IMR-90 (cell line): Measurements from ENCODE around the gene TICAM1. TPM values are rescaled to one million over a fixed set of nuclear protein-coding genes. Genes with fewer than 3 reads are reported as not detected.

ENCODE experiments used
- ATAC-seq: fragments of 200-7000 bp; cut with Tn5 transposase; 2 replicates; pipeline ENCODE4 v1.9.1; 2020; ENCODE audit warnings: low read depth, mild to moderate bottlenecking, moderate library complexity
- BruUV-seq: library from RNA; stranded (reverse); fragments of 400-500 nt; replicated peaks from 2 replicates; lab custom pipeline; 2021; lab: Mats Ljungman, UMichigan
- CTCF ChIA-PET: fragments of 300-600 bp; formaldehyde crosslinking; extraction: SDS; loops from one replicate; lab custom pipeline; 2021; ENCODE audit warnings: antibody characterized with exemption; lab: Yijun Ruan, JAX
- POLR2A ChIA-PET: fragments of 300-600 bp; sonication (Branson Sonifier 250); formaldehyde crosslinking; loops from one replicate; lab custom pipeline; 2022; ENCODE audit warnings: antibody characterized with exemption; ENCODE audit not compliant: unreplicated experiment; lab: Charles Lee
- DNase-seq: peaks from one replicate; pipeline ENCODE4 v3.0.0; 2013
- H2AFZ ChIP-seq: replicated peaks from 2 replicates; pipeline ENCODE3; 2013; ENCODE audit warnings: low read length, mild to moderate bottlenecking; ENCODE audit not compliant: poor library complexity
- H2AK5ac ChIP-seq: 2 replicates; pipeline ENCODE4 v1.6.1; 2013; ENCODE audit warnings: low read depth, low read length, inconsistent platforms
- H2AK9ac ChIP-seq: replicated peaks from 2 replicates; pipeline ENCODE3; 2013; ENCODE audit warnings: mild to moderate bottlenecking, low read depth, low read length, moderate library complexity; ENCODE audit not compliant: poor library complexity
- H2BK120ac ChIP-seq: 2 replicates; pipeline ENCODE4 v1.6.1; 2013; ENCODE audit warnings: low read depth, low read length, inconsistent platforms
- H2BK15ac ChIP-seq: 3 replicates; pipeline ENCODE4 v1.6.1; 2013; ENCODE audit warnings: low read depth, low read length, inconsistent platforms
- H2BK20ac ChIP-seq: 2 replicates; pipeline ENCODE4 v1.6.1; 2013; ENCODE audit warnings: low read depth, mild to moderate bottlenecking, inconsistent platforms, low read length, moderate library complexity
- H2BK5ac ChIP-seq: 2 replicates; pipeline ENCODE4 v1.6.1; 2013; ENCODE audit warnings: mild to moderate bottlenecking, low read depth, low read length, inconsistent platforms; ENCODE audit not compliant: poor library complexity, severe bottlenecking
- H3K14ac ChIP-seq: replicated peaks from 2 replicates; pipeline ENCODE4 v1.6.1; 2013; ENCODE audit warnings: low read depth, low read length, inconsistent platforms
- H3K18ac ChIP-seq: 2 replicates; pipeline ENCODE4 v1.6.1; 2013; ENCODE audit warnings: low read depth, low read length, control low read depth
- H3K23ac ChIP-seq: 2 replicates; pipeline ENCODE4 v1.6.1; 2013; ENCODE audit warnings: low read depth, low read length, inconsistent platforms
- H3K27ac ChIP-seq: 2 replicates; pipeline ENCODE4 v1.5.1; 2013; ENCODE audit warnings: mild to moderate bottlenecking, control low read depth, low read length; ENCODE audit not compliant: insufficient read depth
- H3K27me3 ChIP-seq: 2 replicates; pipeline ENCODE4 v1.6.1; 2013; ENCODE audit warnings: low read length; ENCODE audit not compliant: control insufficient read depth, insufficient read depth
- H3K36me3 ChIP-seq: 2 replicates; pipeline ENCODE4 v1.6.1; 2013; ENCODE audit warnings: low read length, mixed read lengths; ENCODE audit not compliant: control insufficient read depth, insufficient read depth
- H3K4ac ChIP-seq: 2 replicates; pipeline ENCODE4 v1.6.1; 2013; ENCODE audit warnings: low read depth, low read length, inconsistent platforms
- H3K4me1 ChIP-seq: 2 replicates; pipeline ENCODE4 v1.6.1; 2013; ENCODE audit warnings: low read length, mixed read lengths; ENCODE audit not compliant: control insufficient read depth, insufficient read depth
- H3K4me2 ChIP-seq: 2 replicates; pipeline ENCODE4 v1.6.1; 2013; ENCODE audit warnings: low read depth, mild to moderate bottlenecking, control low read depth, low read length, moderate library complexity
- H3K4me3 ChIP-seq: 2 replicates; pipeline ENCODE4 v1.5.1; 2013; ENCODE audit warnings: low read depth, mild to moderate bottlenecking, control low read depth, low read length, moderate library complexity; ENCODE audit not compliant: insufficient read depth
- H3K56ac ChIP-seq: 2 replicates; pipeline ENCODE4 v1.6.1; 2013; ENCODE audit warnings: low read length, inconsistent platforms; ENCODE audit not compliant: insufficient read depth; ENCODE audit errors: extremely low read depth
- H3K79me1 ChIP-seq, 2 experiments: 2 replicates each; pipeline ENCODE4 v1.6.1; 2013; ENCODE audit warnings: low read length in 2 of 2, inconsistent platforms in 1 of 2, low read depth in 1 of 2
- H3K9ac ChIP-seq: 2 replicates; pipeline ENCODE4 v1.6.1; 2013; ENCODE audit warnings: low read depth, low read length, control low read depth
- H3K9me1 ChIP-seq: 2 replicates; pipeline ENCODE4 v1.6.1; 2013; ENCODE audit warnings: low read length, inconsistent platforms; ENCODE audit not compliant: insufficient read depth
- H3K9me3 ChIP-seq: 2 replicates; pipeline ENCODE4 v1.6.1; 2013; ENCODE audit warnings: low read length; ENCODE audit not compliant: control insufficient read depth, insufficient read depth
- H4K20me1 ChIP-seq: 2 replicates; pipeline ENCODE4 v1.6.1; 2013; ENCODE audit warnings: low read length, inconsistent platforms; ENCODE audit not compliant: insufficient read depth
- H4K5ac ChIP-seq: 2 replicates; pipeline ENCODE4 v1.6.1; 2013; ENCODE audit warnings: mild to moderate bottlenecking, low read depth, low read length, control low read depth
- H4K8ac ChIP-seq, 2 experiments: 2 replicates each; pipeline ENCODE4 v1.6.1; 2013; ENCODE audit warnings: low read depth in 2 of 2, low read length in 2 of 2, control low read depth in 1 of 2, inconsistent platforms in 1 of 2
- H4K91ac ChIP-seq: 2 replicates; pipeline ENCODE4 v1.6.1; 2013; ENCODE audit warnings: low read depth, low read length, inconsistent platforms; ENCODE audit not compliant: insufficient read depth
- CTCF ChIP-seq: conservative IDR thresholded peaks from 2 replicates; pipeline ENCODE4 v1.5.1; 2012; ENCODE audit warnings: mild to moderate bottlenecking, low read depth, low read length, improper control_type of control experiment
- ELK1 ChIP-seq: fragments of 150-350 bp; IDR thresholded peaks from 2 replicates; pipeline ENCODE4 v1.6.1; 2016; ENCODE audit warnings: low read depth, mild to moderate bottlenecking, low read length, moderate library complexity, borderline replicate concordance
- MAFK ChIP-seq: IDR thresholded peaks from 2 replicates; pipeline ENCODE4 v1.6.1; 2012; ENCODE audit warnings: low read depth, low read length, improper control_type of control experiment
- MAZ ChIP-seq: IDR thresholded peaks from 2 replicates; pipeline ENCODE4 v1.6.1; 2012; ENCODE audit warnings: low read depth, mild to moderate bottlenecking, low read length, improper control_type of control experiment, moderate library complexity, borderline replicate concordance
- POLR2A ChIP-seq: IDR thresholded peaks from 2 replicates; pipeline ENCODE4 v1.6.1; 2012; ENCODE audit warnings: mild to moderate bottlenecking, low read depth, low read length
- WGBS, 2 experiments: methylation state at CpG; one replicate each; pipeline versions ENCODE4 v1.1.5 to v1.1.7; 2013; ENCODE audit warnings: missing lambda C conversion rate in 2 of 2; ENCODE audit not compliant: insufficient read length in 1 of 2; ENCODE audit errors: extremely low coverage in 2 of 2; 5-methylcytosine and 5-hydroxymethylcytosine counted together
- dilution Hi-C: fragments of 300-500 bp; cut with HindIII; formaldehyde crosslinking; loops from one replicate; pipeline ENCODE4 v1.14.3; 2018; ENCODE audit warnings: low sequenced_read_pairs; ENCODE audit not compliant: unreplicated experiment
- in situ Hi-C: fragments of 300-500 bp; cut with MboI; formaldehyde crosslinking; loops from 3 replicates; pipeline ENCODE4 v1.14.3; 2019; ENCODE audit warnings: low sequenced_read_pairs, inconsistent platforms, mixed read lengths
- intact Hi-C: fragments of 100-400 bp; cut with micrococcal nuclease; formaldehyde crosslinking; loops from 2 replicates; pipeline ENCODE4 v1.10.0; 2022
- polyA plus RNA-seq, 3 experiments: library from polyadenylated mRNA; depleted of rRNA; stranded (reverse); fragments of >200 nt; gene quantifications; 2 replicates each; pipeline ENCODE4 v1.2.3, GENCODE V29; 2012; ENCODE audit warnings: low replicate concordance in 1 of 3
- total RNA-seq: library from RNA; depleted of rRNA; stranded (reverse); fragments of >200 nt; gene quantifications from 2 replicates; pipeline ENCODE4 v1.2.3, GENCODE V29; 2012

The TICAM1 gene
- total and polyA plus RNA-seq, 2 of the 4 experiments (the other 2 are of a cell fraction), result 0.90 to 9.2 TPM

- in situ Hi-C loops, result no loop called here
Measured at GRCh38 chr19:4878491-4878968, 47.0 kb upstream of the TICAM1 start.

More at GRCh38 chr19:4878491-4878968, 47.0 kb upstream of the TICAM1 start:
- POLR2A ChIA-PET, result no interaction called here
- intact Hi-C loops (no loop called here), dilution Hi-C loops (no loop called here)
- CTCF ChIA-PET, result no interaction called here
- H3K9ac ChIP-seq, result no peak overlapping the region
- no peak overlapping the region for H3K4me2 ChIP-seq
- peak overlapping the region; percentile 86 for H2AFZ ChIP-seq
- no peak overlapping the region for H3K4ac ChIP-seq
- H4K8ac ChIP-seq, result peak overlapping the region in 1 of 2 experiments; percentile 60; a peak in 1 of 4 replicates
- no peak overlapping the region for H3K14ac ChIP-seq
- no peak overlapping the region for H2BK15ac ChIP-seq
- whole genome bisulfite sequencing, 2 experiments, result 20% methylated on average over 1 of the region's 23 CpGs; no CpG with 5 or more reads in 1 of the 2 experiments
- DNase-seq (no peak), ATAC-seq (no peak)
- no peak overlapping the region for H3K4me3 ChIP-seq
- H3K27ac ChIP-seq, result no peak overlapping the region
- TF ChIP-seq CTCF (no peak), MAFK (no peak), POLR2A (no peak), MAZ (no peak), ELK1 (no peak)
- H4K20me1 ChIP-seq, result no peaks in the 10 kb centered on the region
- H2BK5ac ChIP-seq, result no peak overlapping the region
- H3K9me3 ChIP-seq, result no peaks in the 10 kb centered on the region
- peaks cover 4% of the 10 kb centered on the region; the same call in 1 of the 2 replicates for H3K4me1 ChIP-seq
- H3K36me3 ChIP-seq, result no peaks in the 10 kb centered on the region
- no peaks in the 10 kb centered on the region for H3K79me1 ChIP-seq
- no peaks in the 10 kb centered on the region; the same call in 1 of the 2 replicates for H3K9me1 ChIP-seq
- H3K23ac ChIP-seq, result no peak overlapping the region
- H2BK120ac ChIP-seq, result no peak overlapping the region
- H3K18ac ChIP-seq, result no peak overlapping the region
- no peak overlapping the region for H2AK9ac ChIP-seq
- no peak overlapping the region for H4K5ac ChIP-seq
- no peak overlapping the region for H3K56ac ChIP-seq
- no peak overlapping the region for H2BK20ac ChIP-seq
- H4K91ac ChIP-seq, result no peak overlapping the region
- BruUV-seq, result no TSS peak
- H3K27me3 ChIP-seq, result no peaks in the 10 kb centered on the region
- no peak overlapping the region for H2AK5ac ChIP-seq
